NCI-H1694 (cell line): ENCODE results near the gene CLIP1.
A peak's percentile ranks its signal among the peaks of the same experiment; 100 is the strongest.
"Not testable (repeated sequence)": the region's sequence is repeated elsewhere in the genome, so short reads cannot be mapped to it uniquely, and the experiment has no call there.

Experiments
- DNase-seq: peaks from one replicate; lab custom pipeline; 2025; lab: John Stamatoyannopoulos, UW

The CLIP1 gene

DNA sequence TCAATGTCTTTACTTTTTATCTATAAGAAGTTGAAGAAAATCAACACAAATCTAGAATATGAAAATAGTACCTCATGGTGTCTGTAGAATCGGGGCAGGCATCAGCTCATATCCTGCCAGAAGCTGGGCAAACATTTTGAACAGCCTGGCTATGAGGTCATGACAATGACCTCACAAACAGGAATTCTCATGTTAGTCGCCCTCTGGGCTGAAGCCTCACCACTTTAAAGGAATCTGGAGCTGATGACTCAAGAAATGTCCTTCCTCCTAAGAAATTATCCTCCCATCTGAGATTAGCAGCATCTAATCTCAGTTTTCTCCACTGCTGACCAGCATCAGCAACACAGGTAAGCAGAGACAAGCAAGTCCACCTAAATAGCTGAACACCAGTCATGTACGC lies 27.1 kb downstream of the CLIP1 start:
- no peak for DNase-seq

DNA sequence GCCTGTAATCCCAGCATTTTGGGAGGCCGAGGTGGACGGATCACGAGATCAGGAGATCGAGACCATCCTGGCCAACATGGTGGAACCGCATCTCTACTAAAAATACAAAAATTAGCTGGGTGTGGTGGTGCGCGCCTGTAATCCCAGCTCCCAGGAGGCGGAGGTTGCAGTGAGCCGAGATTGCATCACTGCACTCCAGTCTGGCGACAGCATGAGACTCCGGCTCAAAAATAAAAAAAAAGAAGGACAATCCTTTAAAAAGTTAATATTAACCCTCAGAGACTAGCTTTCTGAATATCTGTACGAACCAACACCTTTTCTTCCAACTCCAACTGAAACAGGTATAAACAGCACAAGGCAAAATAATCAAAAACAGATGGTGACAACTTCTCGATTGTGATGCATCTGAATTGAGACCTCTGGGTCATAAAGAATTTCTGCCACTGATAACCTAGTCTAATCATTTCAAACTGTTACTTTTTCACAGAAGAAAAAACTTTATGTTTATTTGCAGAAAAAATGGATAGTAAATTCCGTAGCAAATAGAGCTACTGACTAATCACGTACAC lies 27.8 kb downstream of the CLIP1 start:
- DNase-seq: no peak

DNA sequence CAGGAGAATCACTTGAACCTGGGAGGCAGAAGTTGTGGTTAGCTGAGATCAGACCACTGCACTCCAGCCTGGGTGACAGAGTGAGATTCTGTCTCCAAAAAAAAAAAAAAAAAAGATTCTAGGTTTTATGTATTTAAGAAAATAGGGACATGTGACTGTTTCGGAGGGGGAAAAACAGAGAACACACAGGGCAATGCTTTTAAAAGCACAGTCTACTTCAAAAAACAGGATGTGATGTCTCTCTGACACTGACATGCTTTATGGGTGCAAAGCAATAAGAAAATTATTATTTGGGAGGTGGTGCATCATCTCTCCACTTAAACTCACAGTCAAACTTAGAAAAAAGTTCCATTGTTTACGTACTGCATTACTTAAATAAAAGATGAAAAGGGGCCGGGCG lies 28.7 kb downstream of the CLIP1 start:
- DNase-seq: no peak

DNA sequence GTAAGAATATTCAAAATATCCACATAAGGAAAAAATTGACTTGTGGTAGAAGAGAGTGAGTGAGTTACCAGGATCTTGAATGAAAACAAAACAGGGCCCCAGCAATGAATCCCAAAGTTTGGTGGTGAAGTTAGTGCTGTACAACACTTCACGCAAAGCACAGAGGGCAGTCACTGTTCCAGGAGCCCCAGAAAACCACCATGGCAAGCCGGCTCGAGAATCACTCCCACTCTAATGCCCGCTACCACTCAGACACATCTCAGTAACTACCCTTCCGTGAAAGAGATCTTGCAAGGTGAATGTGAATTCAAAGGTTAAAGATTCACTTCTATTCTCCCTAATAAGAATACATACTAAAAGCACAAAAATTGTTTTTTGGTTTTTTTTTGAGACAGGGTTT lies 30.1 kb downstream of the CLIP1 start:
- no peak for DNase-seq

DNA sequence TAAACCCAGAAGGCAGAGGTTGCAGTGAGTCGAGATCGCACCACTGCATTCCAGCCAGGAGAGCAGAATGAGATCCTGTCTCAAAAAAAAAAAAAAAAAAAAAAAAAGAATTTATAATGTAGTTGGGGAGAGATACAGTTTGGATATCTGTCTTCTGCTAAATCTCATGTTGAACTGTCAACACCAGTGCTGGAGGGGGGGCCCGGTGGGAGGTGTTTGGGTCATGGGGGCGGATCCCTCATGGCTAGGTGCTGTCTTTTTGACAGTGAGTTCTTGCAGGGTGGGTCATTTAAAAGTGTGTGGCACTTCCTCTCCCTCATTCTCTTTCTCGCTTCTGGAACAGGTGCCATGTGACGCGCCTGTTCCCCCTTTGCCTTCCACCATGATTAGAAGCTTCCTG lies 32.8 kb downstream of the CLIP1 start:
- no peak for DNase-seq

DNA sequence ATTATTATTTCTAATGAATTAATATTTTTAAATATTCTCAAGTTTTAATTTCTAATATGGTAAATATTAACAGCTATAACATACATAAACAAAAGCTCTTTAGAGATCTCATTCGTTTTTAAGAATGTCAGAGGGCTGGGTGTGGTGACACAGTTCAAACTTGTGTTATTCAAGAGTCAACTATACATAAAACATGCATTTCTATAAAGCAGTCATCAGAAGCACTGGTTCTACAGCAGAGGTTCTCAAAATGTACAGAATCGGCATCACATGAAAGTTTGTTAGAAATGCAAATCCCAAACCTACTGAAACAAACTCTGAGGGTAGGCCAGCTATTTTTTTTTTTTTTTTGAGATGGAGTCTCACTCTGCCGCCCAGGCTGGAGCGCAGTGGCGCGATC lies 34.6 kb downstream of the CLIP1 start:
- DNase-seq: no peak

DNA sequence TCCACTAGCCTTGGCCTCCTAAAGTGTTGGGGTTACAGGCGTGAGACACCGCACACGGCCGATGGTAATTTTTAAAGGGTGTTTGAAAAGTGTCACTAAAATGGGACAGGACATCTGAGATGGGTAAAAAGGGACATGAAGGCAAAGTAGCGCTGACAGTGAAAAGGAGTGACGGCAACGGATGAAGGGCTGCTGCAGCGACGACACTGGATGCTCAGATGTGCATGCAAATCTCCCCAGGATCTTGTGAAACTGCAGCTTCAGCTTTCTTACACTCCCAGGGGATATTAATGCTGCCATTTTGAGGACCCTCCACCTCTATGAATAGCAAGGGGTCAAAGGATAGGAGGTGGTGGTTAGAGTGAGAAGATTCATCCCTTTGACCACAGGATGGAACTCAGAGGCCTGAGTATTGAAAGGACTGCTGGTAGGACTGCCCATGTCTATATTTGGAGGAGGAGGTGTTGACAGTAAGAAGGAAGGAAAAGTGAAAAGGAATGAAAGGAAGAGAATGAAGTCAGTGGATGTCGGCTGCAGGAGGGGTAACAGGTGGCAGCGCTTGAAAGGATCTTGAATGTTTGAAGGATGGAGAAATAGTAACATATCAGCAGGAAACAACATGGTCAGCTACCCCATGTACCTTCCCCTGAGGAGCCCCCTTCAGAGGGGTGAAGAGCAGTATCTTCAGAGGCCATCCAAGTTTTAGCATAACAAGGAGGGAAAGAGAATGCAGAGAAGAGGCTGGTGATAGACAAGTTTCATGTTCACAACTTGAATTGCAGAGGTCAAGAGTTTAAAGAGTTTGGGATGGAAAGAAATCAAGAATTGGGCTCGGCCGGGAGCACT lies 37.1 kb downstream of the CLIP1 start:
- DNase-seq: no peak

DNA sequence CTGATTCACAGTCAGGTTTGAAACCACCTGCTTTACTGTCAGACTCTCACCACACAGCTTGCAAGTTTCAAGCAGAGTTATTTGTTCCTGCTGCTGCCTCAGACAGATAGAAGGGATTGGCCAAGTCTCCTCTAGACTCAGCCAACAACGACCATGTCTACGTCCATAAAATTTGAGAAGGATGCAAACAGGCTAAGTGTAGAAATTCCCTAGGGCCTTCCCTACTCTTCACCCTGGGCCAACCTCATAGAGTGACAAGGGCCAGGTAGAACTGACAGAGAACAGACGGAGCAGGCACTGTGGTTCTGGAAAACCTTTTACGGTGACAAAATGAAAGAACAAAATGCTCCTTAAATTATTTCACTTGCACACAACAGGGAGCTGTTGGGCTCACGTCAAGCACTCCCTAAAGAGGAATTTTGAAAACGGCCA lies 39.5 kb downstream of the CLIP1 start:
- no peak for DNase-seq

DNA sequence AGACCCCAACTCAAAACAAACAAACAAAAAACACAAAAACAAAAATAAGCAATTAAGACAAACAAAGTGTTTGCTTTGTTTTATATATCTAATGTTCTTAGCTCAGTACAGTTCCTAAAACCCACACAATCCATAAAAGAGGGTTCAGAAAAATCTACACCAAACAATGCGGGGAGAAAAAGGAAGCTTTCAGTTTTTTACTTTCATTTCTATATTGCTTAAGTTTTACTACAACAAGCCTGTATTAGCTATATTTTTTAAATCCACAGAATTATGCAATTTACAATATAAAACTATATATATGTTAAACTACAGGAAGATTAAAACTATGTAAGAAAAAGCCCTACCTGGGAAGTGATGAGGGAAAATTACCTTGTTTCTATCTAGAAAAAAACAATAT lies 41.4 kb downstream of the CLIP1 start:
- DNase-seq: no peak

DNA sequence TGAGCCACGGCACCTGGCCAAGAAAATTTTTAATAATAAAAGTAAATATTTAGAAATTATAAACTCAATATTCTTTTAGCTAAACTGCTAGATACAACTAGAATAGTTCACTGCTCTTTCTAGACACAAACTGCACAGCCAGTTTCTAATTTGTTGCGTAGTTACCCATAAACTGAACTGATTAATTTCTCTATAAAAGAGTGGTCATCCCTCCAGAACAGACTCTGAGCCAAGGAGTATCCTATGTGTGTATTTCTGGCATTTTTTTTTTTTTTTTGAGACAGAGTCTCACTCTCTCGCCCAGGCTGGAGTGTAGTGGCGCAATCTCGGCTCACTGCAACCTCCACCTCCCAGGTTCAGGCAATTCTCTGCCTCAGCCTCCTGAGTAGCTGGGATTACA lies 45.7 kb downstream of the CLIP1 start:
- DNase-seq: not testable (repeated sequence)

DNA sequence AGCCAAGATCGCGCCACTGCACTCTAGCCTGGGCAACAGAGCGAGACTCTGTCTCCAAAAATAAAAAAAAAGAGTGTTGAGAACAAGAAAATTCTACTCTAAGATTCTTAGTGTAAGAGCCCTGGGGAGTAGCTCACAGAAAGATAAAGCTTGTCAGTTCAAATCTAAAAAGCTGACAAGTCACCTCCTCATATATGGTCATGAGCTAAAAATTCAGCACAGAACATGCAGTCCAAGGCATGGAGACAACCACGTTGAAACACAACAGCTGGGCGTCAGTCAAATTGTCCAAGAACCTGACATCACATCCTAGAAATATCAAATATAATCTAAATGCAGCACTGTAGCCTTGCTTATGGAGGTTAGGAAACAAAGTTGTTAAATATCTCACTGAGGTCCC lies 47.8 kb downstream of the CLIP1 start:
- DNase-seq: no peak

DNA sequence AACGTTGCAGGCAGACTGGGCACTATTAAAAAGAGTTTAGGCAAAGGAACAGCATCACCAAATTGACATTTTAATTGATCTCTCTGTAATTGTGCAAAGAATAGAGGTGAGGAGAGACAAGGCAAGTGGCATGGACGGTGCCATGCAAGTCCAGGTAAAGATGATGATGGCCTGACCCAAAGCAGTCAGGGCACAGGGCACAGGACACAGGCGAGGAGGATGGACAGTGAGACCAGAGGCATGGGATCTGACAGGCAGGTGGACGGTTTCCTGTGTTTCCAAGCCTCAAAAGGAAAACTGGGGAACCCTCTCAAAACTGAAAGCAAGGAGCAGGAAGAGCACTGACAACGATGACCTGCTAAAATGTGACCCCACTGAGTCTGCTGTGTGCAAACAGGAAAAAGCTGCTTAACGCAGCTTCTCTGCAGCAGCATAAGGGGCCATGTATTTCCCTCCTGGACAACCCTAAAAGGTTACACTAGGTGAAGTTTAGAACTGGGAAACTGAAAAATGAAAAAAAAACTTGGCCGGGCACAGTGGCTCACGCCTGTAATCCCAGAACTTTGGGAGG lies 50.9 kb downstream of the CLIP1 start:
- DNase-seq: no peak

DNA sequence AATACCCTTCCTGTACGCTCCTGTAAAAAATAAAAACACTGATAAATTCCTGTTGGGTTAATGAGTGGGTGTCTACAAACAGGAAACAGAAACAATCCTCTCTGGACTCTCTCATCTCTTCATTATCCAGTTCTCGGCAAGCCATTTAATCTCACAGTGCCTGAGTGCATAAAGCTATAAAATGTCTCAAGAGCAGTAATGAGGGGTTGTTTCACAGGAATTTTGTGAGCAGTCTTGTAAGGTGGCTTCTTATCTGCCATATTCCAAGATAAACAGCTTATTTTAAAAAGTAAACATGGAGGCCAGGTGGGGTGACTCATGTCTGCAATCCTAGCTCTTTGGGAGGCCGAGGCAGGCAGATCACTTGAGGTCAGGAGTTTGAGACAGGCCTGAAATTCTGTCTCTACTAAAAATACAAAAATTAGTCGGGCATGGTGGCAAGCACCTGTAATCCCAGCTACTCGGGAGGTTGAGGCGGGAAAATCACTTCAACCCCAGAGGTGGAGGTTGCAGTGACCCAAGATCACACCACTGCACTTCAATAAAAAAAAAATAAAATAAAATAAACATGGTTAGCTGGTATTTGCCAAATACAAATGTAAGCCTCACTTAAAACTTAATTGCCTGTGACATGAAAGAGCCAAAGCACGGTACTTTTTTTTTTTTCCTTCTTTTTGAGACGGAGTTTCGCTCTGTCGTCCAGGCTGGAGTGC lies 54.0 kb downstream of the CLIP1 start:
- no peak for DNase-seq

DNA sequence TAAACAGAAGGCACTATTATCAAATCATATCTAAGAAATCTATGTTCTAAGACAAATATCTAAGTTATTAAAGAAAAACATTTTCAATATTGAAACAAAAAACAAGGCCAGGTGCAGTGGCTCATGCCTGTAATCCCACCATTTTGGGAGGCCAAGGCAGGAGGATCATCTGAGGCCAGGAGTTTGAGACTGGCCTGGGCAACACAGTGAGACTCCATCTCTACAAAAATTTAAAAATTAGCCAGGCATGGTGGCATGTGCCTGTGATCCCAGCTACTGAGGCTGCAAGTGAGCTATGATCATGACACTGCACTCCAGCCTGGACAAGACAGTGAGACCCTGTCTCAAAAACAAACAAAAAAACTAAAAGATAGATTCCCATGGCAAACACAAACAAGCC lies 54.8 kb downstream of the CLIP1 start:
- not testable (repeated sequence) for DNase-seq

DNA sequence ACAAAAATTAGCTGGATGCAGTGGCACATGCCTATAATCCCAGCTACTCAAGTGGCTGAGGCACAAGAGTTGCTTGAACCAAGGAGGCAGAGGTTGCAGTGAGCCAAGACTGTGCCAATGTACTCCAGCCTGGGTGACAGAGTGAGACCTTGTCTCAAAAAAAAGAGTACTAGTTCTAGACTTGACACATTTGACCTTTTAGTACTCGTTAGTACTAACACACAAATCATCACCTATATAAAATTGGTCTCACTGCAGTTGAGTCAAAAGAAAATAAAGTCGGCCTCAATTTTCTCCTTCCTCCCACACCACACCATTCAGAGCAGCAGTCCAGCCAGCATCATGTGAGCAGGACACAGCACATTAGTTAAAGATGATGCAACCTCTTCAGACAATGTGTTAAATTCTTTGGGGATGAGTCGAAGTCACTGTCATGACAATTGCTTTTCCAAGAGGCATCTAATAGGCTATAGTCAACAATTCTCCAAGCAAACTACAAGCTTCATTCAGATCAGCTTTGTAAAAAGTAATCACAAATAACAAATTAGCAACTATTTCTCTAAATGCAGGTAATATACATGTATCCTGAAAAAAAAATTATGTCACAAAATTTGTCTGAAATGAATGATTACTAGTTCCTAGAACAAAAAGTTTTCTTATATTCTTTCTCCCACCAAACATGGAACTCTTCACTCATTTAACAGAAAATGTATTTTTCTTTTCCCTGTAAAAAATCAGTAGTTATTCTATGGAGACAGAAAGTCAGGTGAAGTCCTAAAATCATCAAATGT lies 55.6 kb downstream of the CLIP1 start:
- DNase-seq: no peak

DNA sequence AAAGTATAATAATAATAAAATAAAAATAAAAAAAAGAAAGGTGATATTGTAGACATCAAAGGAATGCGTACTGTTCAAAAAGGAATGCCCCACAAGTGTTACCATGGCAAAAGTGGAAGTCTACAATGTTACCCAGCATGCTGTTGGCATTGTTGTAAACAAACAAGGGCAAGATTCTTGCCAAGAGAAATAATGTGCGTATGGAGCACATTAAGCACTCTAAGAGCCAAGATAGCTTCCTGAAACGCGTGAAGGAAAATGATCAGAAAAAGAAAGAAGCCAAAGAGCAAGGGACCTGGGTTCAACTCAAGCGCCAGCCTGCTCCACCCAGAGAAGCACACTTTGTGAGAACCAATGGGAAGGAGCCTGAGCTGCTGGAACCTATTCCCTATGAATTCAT lies 57.2 kb downstream of the CLIP1 start:
- not testable (repeated sequence) for DNase-seq

DNA sequence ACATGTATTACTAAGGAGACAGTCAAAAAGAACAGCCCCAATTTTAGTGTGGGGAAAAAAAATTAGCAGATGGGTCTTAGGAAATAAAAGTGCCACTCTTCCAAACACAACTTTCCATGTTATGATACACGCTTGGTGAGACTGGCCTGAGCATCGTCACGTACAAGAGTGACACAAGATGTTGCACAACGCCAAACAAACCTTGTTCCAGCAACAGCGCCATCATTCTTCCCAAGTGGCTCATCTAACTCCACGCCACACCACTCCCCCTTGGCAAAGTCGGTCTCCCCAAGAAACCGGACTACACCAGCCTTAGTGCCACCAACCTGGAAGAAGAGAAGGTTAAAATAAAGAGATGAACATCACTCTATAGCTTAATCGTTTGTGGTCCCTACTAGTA lies 58.7 kb downstream of the CLIP1 start:
- DNase-seq: no peak

DNA sequence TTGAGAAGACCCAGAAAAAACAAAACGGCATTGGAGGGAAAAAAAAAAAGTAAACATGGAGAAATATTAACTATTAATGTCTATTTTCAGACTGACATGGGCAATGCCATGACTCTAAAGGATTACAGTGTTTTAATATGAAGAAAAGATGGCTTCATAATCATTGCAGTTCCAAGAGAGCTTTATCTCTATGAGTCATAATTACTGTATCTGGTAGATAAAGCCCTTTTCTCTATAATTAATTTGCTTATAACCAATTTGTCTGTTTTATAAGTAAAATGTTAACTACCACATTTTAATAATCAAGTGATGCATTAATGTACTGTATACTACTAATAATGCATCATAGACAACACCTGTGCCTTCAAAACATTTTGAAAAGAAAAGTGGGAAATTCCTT lies 59.7 kb downstream of the CLIP1 start:
- no peak for DNase-seq

DNA sequence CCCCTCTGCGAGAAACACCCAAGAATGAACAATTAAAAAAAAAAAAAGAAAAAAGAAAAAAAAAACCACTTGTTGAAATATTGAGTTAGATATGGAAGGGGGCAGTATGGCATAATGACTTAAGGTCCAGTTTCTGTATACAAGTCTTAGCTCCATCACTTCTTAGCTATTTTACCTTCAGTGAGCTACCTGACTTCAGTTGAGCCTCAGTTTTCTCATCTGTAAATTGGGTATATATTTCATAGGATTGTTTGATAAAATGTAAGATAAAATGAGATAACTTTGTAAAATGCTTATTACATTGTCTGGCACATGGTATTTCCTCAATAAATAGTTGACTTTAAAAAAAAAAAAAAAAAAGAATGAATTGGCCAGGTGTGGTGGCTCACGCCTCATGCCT lies 64.1 kb downstream of the CLIP1 start:
- DNase-seq: not testable (repeated sequence)

DNA sequence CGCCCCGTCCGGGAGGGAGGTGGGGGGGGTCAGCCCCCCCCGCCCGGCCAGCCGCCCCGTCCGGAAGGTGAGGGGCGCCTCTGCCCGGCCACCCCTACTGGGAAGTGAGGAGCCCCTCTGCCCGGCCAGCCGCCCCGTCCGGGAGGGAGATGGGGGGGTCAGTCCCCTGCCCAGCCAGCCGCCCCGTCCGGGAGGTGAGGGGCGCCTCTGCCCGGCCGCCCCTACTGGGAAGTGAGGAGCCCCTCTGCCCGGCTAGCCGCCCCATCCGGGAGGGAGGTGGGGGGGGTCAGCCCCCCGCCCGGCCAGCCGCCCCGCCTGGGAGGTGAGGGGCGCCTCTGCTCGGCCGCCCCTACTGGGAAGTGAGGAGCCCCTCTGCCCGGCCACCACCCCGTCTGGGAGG lies 64.9 kb downstream of the CLIP1 start:
- DNase-seq: not testable (repeated sequence)

DNA sequence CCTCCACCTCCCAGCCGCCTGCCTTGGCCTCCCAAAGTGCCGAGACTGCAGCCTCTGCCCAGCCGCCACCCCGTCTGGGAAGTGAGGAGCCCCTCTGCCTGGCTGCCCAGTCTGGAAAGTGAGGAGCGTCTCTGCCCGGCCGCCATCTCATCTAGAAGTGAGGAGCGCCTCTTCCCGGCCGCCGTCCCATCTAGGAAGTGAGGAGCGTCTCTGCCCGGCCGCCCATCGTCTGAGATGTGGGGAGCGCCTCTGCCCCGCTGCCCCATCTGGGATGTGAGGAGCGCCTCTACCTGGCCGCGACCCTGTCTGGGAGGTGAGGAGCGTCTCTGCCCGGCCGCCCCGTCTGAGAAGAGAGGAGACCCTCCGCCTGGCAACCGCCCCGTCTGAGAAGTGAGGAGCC lies 65.5 kb downstream of the CLIP1 start:
- DNase-seq: not testable (repeated sequence)

DNA sequence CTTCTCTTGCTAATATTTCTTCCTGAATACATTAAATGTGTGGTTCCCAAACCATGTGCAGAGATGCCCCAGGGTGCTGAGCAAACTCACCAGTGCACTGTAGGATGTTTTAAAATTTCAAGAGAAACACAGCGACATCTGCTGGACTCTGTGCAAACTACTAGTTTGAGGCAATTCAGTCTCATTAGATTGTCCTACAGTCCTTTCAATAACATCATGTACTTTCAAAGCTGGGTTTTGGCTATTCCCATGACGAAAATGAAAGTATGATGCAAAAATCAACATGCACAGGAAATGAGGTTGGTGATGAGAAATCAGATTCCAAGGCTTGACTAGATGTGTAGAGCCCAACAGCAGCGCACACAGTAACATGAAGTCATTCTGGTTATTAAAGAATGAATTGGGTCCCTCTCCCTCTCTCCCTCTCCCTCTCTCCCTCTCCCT lies 66.3 kb downstream of the CLIP1 start:
- DNase-seq: peak; percentile 85
